Adrenal gland (tissue), 5 donors: ENCODE results near the gene MYF5.

Experiments used
- CTCF ChIP-seq, 6 experiments: fragments of 450-650 bp in 4 of 6; fragments of 200-600 bp in 2 of 6; sonication (generic) in 1 of 6; IDR thresholded peaks; 1 replicate in 5 of 6; 2 replicates in 1 of 6; pipeline versions ENCODE4 v1.5.1 to v1.8.0; 2016 to 2021; ENCODE audit warnings: antibody characterized with exemption in 6 of 6, mild to moderate bottlenecking in 2 of 6, moderate library complexity in 1 of 6
- POLR2A ChIP-seq, 2 donors: fragments of 450-650 bp; IDR thresholded peaks; one replicate each; pipeline ENCODE4 v1.6.1; 2017; ENCODE audit warnings: antibody characterized with exemption in 2 of 2, mild to moderate bottlenecking in 2 of 2, moderate library complexity in 1 of 2
- donor health status: DM: no; HTN: no; CAD: no.

- TF ChIP-seq CTCF (IDR thresholded peaks at IDR 0.05) (no peak), POLR2A (IDR thresholded peaks at IDR 0.05) (no peak)
These were observed 2.7 kb upstream of the MYF5 start for GRCh38 chr12:80714055-80714454.
